Smooth muscle cell (in vitro differentiated cells): ENCODE data around the gene MIF. TPM values are rescaled to one million over a fixed set of nuclear protein-coding genes. Genes with fewer than 3 reads are reported as not detected.

Experiments
- DNase-seq: peaks from one replicate; lab custom pipeline; 2025; ENCODE audit not compliant: unreplicated experiment; lab: John Stamatoyannopoulos, UW
- H2AFZ ChIP-seq: fragments of 200-600 bp; sonication (generic); 2 replicates; pipeline ENCODE4 v1.6.0; 2016; ENCODE audit warnings: antibody characterized with exemption, low read depth, mild to moderate bottlenecking
- H3F3A ChIP-seq: fragments of 200-600 bp; sonication (generic); 2 replicates; pipeline ENCODE4 v1.6.0; 2017; ENCODE audit warnings: antibody characterized with exemption, low read depth
- H3K27ac ChIP-seq: fragments of 200-600 bp; sonication (generic); 2 replicates; pipeline ENCODE4 v1.5.1; 2016; ENCODE audit warnings: low read depth, mild to moderate bottlenecking
- H3K27me3 ChIP-seq: fragments of 200-600 bp; sonication (generic); 2 replicates; pipeline ENCODE4 v1.6.1; 2016; ENCODE audit warnings: low read depth, mild to moderate bottlenecking
- H3K36me3 ChIP-seq: fragments of 200-600 bp; sonication (generic); 2 replicates; pipeline ENCODE4 v1.5.1; 2016; ENCODE audit warnings: low read depth
- H3K4me1 ChIP-seq: fragments of 200-600 bp; sonication (generic); 2 replicates; pipeline ENCODE4 v1.5.1; 2016; ENCODE audit warnings: low read depth
- H3K4me2 ChIP-seq: fragments of 200-600 bp; sonication (generic); 2 replicates; pipeline ENCODE4 v1.6.0; 2016; ENCODE audit warnings: mild to moderate bottlenecking
- H3K4me3 ChIP-seq: fragments of 200-600 bp; sonication (generic); 2 replicates; pipeline ENCODE4 v1.5.1; 2016; ENCODE audit warnings: mild to moderate bottlenecking
- H3K79me2 ChIP-seq: fragments of 200-600 bp; sonication (generic); 2 replicates; pipeline ENCODE4 v1.6.0; 2016; ENCODE audit warnings: low read depth, mild to moderate bottlenecking
- H3K9ac ChIP-seq: fragments of 200-600 bp; sonication (generic); 2 replicates; pipeline ENCODE4 v1.6.0; 2016; ENCODE audit warnings: low read depth
- H3K9me3 ChIP-seq: fragments of 200-600 bp; sonication (generic); replicated peaks from 2 replicates; pipeline ENCODE4 v1.5.1; 2016; ENCODE audit warnings: low read depth
- H4K20me1 ChIP-seq: fragments of 200-600 bp; sonication (generic); 2 replicates; pipeline ENCODE4 v1.6.0; 2016; ENCODE audit warnings: low read depth
- CTCF ChIP-seq: fragments of 200-600 bp; sonication (generic); IDR thresholded peaks from 2 replicates; pipeline ENCODE4 v1.5.1; 2017; ENCODE audit warnings: borderline replicate concordance, mild to moderate bottlenecking, antibody characterized with exemption; ENCODE audit not compliant: insufficient read depth, poor library complexity, severe bottlenecking
- WGBS: methylation state at CpG from one replicate; pipeline ENCODE4 v1.1.7; 2016; ENCODE audit warnings: low lambda C conversion rate; 5-methylcytosine and 5-hydroxymethylcytosine counted together
- polyA plus RNA-seq: library from polyadenylated mRNA; unstranded; fragments of >200 nt; fragmentation: Nextera tagmentation; extraction: Ambion mirVana; gene quantifications from 2 replicates; pipeline ENCODE4 v1.2.1, GENCODE V29; 2016
- total RNA-seq: library from RNA; depleted of rRNA; stranded (reverse); fragments of >200 nt; gene quantifications from 2 replicates; pipeline ENCODE4 v1.2.3, GENCODE V29; 2014

Gene MIF
- total and polyA plus RNA-seq, 2 experiments from 2014 or later: 412 to 2,922 TPM

- no peak for TF ChIP-seq CTCF
- Histone ChIP-seq H3K36me3 (peaks cover 3% of the 10 kb centered on the region), H4K20me1 (no peaks in the 10 kb centered on the region), H3K9me3 (no peaks in the 10 kb centered on the region), H3K9ac (no peak overlapping the region), H3K4me1 (no peaks in the 10 kb centered on the region), H3K4me2 (no peak overlapping the region), H3K79me2 (no peaks in the 10 kb centered on the region), H3F3A (no peaks in the 10 kb centered on the region), H3K4me3 (no peak overlapping the region), H2AFZ (no peak overlapping the region), H3K27me3 (no peaks in the 10 kb centered on the region), H3K27ac (no peak overlapping the region)
- DNase-seq: no peak
- 95% methylated on average over 2 of the region's 2 CpGs for WGBS
These were observed 18.4 kb upstream of the MIF start for GRCh38 chr22:23875801-23876200.

- H3K4me3 ChIP-seq: no peak overlapping the region
- 95% methylated on average over 8 of the region's 8 CpGs for WGBS
- no peak overlapping the region for H3K27ac ChIP-seq
- H4K20me1 ChIP-seq: no peaks in the 10 kb centered on the region
- no peaks in the 10 kb centered on the region for H3K79me2 ChIP-seq
- H3K4me2 ChIP-seq: no peak overlapping the region
- TF ChIP-seq CTCF: no peak
- H3K9me3 ChIP-seq: no peaks in the 10 kb centered on the region
- H2AFZ ChIP-seq: no peak overlapping the region
- DNase-seq: no peak
- no peaks in the 10 kb centered on the region for H3K4me1 ChIP-seq
- H3K36me3 ChIP-seq: peaks cover 3% of the 10 kb centered on the region
- H3K27me3 ChIP-seq: no peaks in the 10 kb centered on the region
- H3K9ac ChIP-seq: no peak overlapping the region
- no peaks in the 10 kb centered on the region for H3F3A ChIP-seq
These were observed 16.6 kb upstream of the MIF start for GRCh38 chr22:23877566-23877965.

GRCh38 chr22:23878219-23878618, 16.0 kb upstream of the MIF start:
- Histone ChIP-seq H3K79me2 (no peaks in the 10 kb centered on the region), H2AFZ (no peak overlapping the region), H3K27ac (no peak overlapping the region), H3K4me2 (no peak overlapping the region), H3F3A (no peaks in the 10 kb centered on the region), H3K9me3 (no peaks in the 10 kb centered on the region), H3K36me3 (peaks cover 3% of the 10 kb centered on the region), H3K9ac (no peak overlapping the region), H3K27me3 (no peaks in the 10 kb centered on the region), H3K4me3 (no peak overlapping the region), H3K4me1 (no peaks in the 10 kb centered on the region), H4K20me1 (no peaks in the 10 kb centered on the region)
- no peak for DNase-seq
- WGBS: 91% methylated on average over 7 of the region's 7 CpGs
- TF ChIP-seq CTCF: no peak

DNA sequence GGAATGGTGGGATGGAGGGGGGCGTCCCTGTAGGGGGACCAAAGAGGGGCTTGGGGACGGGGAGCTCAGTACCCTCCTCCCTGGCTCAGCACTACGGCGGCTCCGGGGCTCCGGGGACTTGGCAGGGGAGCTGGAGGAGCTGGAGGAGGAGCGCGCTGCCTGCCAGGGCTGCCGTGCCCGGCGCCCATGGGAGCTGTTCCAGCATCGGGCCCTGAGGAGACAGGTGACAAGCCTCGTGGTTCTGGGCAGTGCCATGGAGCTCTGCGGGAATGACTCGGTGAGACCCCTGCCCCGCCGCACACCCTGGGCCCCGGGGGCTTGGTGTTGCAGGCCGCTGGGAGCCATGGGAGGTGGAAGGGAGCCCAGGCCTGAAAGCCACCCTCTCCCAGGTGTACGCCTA, 11.8 kb upstream of the MIF start:
- H3K9ac ChIP-seq: no peak overlapping the region
- H3K27me3 ChIP-seq: no peaks in the 10 kb centered on the region
- no peaks in the 10 kb centered on the region for H3K9me3 ChIP-seq
- WGBS: 100% methylated on average over 10 of the region's 20 CpGs
- no peaks in the 10 kb centered on the region for H3K36me3 ChIP-seq
- no peaks in the 10 kb centered on the region for H4K20me1 ChIP-seq
- no peaks in the 10 kb centered on the region for H3F3A ChIP-seq
- TF ChIP-seq CTCF: no peak
- no peak overlapping the region for H2AFZ ChIP-seq
- no peak overlapping the region for H3K4me3 ChIP-seq
- no peaks in the 10 kb centered on the region for H3K4me1 ChIP-seq
- no peak overlapping the region for H3K4me2 ChIP-seq
- no peak for DNase-seq
- no peaks in the 10 kb centered on the region for H3K79me2 ChIP-seq
- H3K27ac ChIP-seq: no peak overlapping the region
